H1 (cell line): ENCODE results near the gene SLU7.

Source experiments
- CEBPB ChIP-seq: IDR thresholded peaks from 2 replicates; pipeline ENCODE4 v1.6.1; 2012; ENCODE audit warnings: low read depth, low read length
- POLR2A ChIP-seq, 2 experiments: IDR thresholded peaks; 1 replicate in 1 of 2; 2 replicates in 1 of 2; pipeline ENCODE4 v1.6.1; 2011; ENCODE audit warnings: low read depth in 2 of 2, low read length in 2 of 2, mild to moderate bottlenecking in 2 of 2; ENCODE audit errors: control extremely low read depth in 1 of 2
- TF ChIP-seq, protein P1 (sequence below), 3 experiments: IDR thresholded peaks; 1 replicate in 2 of 3; 2 replicates in 1 of 3; pipeline versions ENCODE4 v1.5.1 to v1.6.1; 2011; ENCODE audit warnings: low read length in 3 of 3, mild to moderate bottlenecking in 3 of 3, inconsistent platforms in 2 of 3, low read depth in 1 of 3, moderate library complexity in 1 of 3; ENCODE audit not compliant: insufficient read depth in 1 of 3; ENCODE audit errors: control extremely low read depth in 1 of 3

DNA sequence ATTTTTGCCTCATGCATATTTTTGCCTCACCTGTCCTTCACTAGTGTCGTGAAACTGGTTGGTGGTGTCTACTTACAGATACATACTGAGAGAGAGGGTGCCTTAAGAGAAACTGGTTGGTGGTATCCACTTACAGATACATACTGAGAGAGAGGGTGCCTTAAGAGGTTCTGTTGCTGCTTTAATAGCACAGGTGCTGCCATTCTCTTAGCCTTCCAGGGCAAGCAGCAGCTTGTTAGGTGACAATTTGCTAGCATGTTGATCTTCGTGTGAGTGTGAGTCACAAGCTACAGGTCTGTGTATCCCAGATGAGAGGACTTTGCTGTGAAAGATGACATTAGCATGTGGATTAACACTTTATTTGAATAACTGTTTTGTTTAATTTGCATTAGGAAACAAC lies 4.2 kb upstream of the SLU7 start:
- TF ChIP-seq, protein P1, sequence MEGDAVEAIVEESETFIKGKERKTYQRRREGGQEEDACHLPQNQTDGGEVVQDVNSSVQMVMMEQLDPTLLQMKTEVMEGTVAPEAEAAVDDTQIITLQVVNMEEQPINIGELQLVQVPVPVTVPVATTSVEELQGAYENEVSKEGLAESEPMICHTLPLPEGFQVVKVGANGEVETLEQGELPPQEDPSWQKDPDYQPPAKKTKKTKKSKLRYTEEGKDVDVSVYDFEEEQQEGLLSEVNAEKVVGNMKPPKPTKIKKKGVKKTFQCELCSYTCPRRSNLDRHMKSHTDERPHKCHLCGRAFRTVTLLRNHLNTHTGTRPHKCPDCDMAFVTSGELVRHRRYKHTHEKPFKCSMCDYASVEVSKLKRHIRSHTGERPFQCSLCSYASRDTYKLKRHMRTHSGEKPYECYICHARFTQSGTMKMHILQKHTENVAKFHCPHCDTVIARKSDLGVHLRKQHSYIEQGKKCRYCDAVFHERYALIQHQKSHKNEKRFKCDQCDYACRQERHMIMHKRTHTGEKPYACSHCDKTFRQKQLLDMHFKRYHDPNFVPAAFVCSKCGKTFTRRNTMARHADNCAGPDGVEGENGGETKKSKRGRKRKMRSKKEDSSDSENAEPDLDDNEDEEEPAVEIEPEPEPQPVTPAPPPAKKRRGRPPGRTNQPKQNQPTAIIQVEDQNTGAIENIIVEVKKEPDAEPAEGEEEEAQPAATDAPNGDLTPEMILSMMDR (IDR thresholded peaks at IDR 0.05; ENCODE audit: control extremely low read depth in 1 of 3, insufficient read depth in 1 of 3, low read depth in 1 of 3, low read length in 3 of 3) = no peak
- TF ChIP-seq POLR2A (IDR thresholded peaks at IDR 0.05; ENCODE audit: control extremely low read depth in 1 of 2, low read depth in 2 of 2, low read length in 2 of 2) (no peak), CEBPB (no peak)
